Activated CD8-positive, alpha-beta memory T cell treated with anti-CD3 and anti-CD28 coated beads for 4 hours (primary cell): ENCODE data around the gene ASAH2B.
"Not testable (repeated sequence)": the region's sequence is repeated elsewhere in the genome, so short reads cannot be mapped to it uniquely, and the experiment has no call there.

Experiments used
- DNase-seq, 2 donors: peaks; one replicate each; pipeline ENCODE4 v3.0.0-alpha.2; 2020; ENCODE audit warnings: low read depth in 2 of 2

ASAH2B gene

DNA sequence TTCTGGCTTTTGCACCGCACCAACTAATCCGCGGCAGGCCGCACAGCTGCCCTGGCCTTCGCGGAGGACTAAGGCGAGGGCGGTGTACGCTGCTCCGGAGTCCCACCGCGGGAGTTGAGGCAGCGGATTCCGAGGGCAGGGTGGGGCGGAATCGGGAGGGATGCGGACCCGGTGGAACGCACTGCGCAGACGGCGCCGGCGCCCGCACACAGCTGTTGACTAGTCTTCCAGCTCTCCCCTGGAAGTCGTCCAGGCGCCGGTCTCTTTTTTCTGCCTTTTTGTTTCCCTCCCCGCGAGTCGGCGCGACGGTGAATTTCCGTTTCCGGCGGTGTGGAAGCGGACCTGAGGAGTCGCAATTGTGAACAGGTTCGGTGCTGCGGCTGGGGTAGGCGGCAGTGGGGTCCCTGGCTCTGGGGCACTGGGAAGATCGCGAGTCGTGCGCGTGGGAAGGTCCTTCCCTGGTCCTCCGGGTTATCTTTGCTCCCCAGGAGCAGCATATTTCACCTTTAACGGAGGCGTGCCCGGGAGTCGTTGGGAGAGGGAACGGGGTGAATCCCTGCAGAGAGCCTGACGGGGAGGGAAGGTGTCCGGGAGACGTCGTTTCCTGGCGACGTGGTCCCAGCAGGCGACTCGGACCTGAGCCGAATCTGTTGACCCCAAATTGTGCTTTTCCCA lies at the start of gene ASAH2B:
Gene ASAH2B (plus strand): TSS at position 319 of the 675 bp plus-strand sequence. CDS start 5,195 bp downstream, outside the sequence.
- peak; percentile 27 to 47 for DNase-seq

DNA sequence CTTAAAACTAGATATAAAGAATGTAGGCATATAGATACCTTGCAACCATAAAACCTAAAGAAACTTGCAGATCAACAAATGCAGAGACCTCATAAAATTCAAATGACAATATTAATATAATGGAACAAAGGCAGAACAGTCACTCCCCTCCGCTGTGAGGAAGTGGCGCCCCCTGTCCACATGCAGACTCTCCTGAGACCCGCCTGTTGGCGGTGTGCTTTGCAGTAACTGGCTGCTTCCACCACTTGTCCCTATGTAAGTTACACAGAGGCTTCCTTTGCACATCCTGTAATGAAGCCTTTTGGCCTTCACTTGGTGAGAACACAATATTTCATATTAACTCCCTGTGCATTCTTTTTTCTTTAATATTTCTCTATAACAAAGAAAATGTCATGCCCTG lies 41.9 kb upstream of the ASAH2B start:
- not testable (repeated sequence) for DNase-seq

DNA sequence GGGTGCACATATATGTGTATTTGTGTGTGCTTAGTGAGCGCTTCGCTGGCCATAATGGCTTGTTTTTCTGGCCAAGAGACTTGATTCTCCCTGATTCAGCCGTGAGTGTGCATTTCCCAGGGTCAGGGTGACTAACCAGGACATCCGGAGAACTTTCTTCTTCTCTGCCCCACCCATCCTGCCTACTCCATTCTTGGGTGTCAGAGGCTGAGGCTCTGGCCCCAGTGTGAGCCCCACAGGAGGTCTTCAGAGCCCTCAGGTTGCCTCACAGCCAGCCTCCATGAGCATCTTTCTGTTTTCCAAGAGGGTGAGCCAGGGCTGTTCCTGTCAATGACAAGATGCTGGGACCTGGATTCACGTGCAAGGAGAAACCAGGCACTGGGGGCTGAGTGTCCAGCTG lies 37.8 kb upstream of the ASAH2B start:
- DNase-seq, result not testable (repeated sequence)

DNA sequence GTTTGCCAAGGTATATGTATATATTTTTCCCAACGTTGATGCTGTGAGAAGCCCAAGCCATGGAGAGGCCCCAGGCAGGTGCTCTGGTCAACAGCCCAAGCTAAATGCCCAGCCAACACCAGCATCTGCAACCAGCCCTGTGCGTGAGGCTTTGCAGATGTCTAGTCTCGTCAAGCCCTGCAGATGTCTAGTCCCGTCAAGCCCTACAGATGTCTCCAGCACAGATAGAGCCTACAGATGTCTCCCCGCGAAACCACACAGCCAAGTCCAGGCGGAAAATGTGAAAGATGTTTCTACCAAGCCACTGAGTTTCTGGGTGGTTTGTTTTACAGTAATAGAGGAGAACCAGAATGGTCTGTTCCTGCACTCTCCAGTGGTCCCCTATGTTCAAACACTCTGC lies 36.7 kb upstream of the ASAH2B start:
- not testable (repeated sequence) for DNase-seq

DNA sequence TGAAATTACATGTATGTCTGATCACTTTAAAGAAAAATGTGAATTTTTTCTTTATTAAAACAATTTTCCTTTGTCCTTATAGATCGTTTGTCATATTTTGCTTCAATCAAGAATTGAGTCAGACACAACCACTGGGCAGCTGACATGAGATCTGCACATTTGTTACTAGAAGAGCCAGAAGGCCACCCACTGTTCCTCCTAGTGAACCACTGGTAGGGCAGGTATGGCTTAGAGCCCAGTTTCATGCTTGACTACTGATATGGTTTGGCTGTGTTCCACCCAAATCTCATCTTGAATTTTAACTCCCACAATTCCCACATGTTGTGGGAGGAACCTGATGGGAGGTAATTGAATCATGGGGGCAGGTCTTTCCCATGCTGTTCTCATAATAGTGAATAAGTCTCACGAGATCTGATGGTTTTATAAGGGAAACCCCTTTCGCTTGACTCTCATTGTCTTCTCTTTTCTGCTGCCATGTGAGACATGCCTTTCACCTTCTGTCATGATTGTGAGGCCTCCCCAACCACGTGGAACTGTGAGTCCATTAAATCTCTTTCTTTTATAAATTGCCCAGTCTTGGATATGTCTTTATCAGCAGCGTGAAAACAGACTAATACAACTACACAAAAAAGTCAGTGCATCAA lies 35.2 kb upstream of the ASAH2B start:
- not testable (repeated sequence) for DNase-seq

DNA sequence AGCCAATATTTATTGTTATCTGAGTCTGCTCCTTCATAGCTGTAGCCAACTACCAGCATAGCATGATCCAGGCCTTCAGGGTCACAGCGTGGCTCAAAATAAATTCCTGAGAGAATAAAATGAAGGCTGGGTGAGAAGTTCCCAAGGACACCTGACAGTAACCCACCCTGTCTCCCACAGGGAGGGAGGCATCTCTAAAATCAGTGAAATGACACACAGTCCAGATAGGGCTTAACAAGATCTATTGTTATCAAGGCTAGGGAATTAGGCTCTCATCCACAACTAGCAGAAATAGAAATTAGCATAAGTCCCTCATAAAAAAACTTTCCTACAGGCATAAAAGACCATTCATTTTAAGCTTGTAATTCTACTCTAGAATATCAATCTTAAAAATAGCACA lies 33.7 kb upstream of the ASAH2B start:
- DNase-seq, result not testable (repeated sequence)

DNA sequence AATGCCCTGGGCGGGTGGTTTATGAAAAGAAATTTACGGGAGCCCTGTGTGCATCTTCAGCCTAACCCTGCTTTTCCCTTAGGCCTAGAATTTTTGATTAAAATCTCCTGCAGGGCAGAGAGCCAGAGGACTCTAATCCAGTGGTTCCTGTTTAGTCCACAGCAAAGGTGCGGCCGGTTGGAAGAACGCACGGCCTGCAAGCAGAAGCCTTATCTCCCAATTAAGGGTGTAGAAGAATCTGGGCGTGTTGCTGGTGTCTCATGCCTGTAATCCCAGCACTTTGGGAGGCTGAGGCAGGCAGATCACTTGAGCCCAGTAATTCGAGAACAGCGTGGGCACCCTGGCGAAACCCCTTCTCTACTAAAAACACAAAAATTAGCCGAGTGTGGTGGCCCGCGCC lies 29.5 kb upstream of the ASAH2B start:
- not testable (repeated sequence) for DNase-seq

DNA sequence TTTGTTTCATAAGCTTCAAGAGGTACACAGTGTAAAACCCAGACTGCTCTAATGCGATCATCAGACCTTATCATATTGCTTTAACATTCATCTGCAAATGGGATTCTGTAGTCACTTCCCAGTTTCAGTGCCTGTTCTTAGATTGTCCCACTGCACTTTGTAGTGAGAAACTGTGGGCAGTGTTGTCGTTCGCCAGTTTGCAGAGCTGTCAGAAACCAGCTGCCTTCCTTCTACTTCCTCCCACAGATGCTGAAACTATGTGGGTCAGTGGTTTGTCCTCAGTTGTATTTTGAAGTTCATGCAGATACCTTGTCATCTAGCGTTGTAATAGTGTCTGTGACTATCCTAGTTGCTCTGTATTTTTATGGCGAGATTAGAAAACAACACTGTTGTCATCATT lies 15.9 kb upstream of the ASAH2B start:
- DNase-seq, result not testable (repeated sequence)

DNA sequence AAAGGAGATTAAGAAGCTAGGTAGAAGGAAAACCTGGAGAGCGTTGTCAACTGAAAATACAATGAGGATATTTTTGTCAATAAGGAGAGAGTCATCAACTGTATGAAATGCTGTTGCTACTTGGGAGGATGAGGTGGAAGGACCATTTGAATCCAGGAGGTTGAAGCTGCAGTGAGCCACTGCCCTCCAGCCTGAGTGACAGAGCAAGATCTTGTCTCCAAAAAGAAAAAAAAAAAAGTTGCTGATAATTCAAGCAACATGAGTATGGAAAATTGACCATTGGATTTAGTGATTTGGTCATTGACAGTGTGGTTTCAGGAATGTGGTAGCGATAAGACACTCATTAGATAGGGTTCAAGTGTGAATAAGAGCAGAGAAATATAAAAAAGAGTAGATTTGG lies 11.6 kb upstream of the ASAH2B start:
- not testable (repeated sequence) for DNase-seq

DNA sequence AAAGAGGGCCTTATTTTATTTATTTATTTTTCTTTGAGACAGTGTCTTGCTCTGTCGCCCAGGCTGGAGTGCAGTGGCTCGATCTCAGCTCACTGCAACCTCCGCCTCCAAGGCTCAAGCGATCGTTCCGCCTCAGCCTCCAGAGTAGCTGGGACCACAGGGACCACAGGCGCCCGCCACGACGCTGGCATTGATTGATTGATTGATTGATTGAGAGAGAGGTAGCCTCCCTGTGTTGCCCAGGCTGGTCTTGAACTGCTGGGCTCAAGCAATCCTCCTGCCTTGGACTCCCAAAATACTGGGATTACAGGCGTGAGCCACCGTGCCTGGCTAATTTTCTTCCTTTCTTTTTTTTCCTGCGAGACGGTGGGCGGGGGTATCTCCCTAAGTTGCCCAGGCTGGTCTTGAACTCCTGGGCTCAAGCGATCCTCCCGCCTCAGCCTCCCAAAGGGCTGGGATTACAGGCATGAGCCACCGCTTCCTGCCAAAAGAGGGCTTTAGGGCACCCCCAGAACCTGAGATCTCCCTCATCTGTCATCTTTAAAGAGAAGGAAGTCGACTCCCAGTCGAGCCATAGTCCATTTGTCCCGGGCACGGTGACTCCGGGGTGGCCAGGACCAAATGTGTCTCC lies 634 bp upstream of the ASAH2B start:
- not testable (repeated sequence) for DNase-seq

DNA sequence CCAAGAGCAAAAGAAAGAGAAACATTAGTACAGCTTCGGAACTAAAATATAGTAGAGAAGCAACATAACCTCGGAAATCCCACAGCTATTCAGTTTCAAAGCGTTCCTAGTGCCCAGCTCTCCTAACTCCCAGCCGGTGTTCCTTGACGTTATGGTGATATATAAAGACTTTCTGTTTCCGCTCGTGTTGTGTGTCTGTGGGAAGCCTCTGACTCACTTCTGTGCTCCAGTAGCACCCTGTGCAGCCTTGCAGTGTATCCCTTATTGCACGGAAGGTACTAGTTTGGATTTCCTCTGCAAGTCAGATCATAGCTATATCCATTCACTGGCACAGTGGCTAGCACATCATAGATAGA lies 535 bp downstream of the ASAH2B start:
- DNase-seq, result no peak

DNA sequence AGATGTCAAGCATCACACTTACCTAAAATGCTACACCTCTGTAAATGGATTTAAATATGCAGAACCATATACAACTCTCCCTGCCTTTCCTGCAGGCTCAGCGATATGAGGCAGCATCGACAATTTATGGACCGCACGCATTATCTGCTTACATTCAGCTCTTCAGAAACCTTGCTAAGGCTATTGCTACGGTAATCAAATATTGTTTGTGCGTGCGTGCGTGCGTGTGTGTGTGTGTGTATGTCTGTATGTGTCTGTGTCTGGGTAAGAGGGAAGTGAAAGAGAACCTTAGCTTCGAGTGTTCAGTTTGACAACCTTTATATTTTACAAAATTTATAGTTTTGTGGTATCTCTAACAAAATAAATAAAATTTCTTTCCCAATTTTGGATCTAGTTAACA lies 3.1 kb downstream of the ASAH2B start:
- not testable (repeated sequence) for DNase-seq

DNA sequence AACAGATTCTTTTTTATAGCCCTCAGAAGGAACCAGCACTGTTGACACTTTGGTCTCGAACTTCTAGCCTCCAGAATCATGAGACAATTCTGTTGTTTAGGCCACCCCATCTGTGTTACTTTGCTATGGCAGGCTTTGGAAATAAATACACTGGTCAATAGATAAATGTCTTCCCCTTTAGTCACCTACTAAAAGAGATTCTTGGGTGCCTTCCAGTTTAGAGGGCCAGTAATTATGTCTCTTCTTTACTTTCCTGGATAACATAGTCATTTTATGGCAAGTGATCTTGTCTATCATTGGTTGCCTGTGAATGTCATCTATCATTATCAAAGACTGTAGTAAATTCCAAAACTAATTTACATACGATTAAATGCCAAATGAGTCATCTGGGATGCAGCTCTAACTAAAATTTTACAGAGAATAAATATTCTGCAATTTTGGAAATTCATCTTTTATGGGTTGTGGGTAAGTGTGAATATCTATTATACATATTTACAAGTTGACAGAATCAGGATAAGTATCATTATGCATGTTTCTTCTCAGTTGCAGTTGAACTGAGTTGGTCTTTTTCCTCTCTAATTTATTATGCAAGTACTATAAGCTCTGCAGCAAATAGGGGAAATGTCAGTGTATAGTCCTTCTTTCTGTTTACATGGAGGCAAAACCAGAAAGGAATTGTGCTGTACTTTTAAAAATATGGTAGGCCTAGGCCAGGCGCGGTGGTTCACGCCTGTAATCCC lies 27.2 kb downstream of the ASAH2B start:
- DNase-seq, result not testable (repeated sequence)

DNA sequence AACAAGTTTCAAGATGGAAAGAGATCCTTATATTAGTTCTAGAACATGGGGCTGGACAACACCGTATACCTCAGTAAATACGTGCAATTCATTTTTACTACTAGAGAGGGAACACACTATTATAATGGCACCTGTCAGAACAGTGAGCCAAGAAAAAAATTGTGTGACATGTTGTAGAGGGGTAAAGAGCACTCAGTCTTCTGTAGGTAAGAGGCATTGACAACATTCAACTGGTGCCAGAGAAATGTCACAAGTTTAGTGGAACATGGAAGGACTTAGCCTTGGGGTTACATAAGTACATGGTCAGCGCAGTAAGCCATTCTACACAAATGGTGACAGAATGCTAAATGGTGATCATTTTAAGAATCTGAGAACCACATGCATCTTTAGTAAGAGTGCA lies 32.3 kb downstream of the ASAH2B start:
- DNase-seq, result not testable (repeated sequence)

DNA sequence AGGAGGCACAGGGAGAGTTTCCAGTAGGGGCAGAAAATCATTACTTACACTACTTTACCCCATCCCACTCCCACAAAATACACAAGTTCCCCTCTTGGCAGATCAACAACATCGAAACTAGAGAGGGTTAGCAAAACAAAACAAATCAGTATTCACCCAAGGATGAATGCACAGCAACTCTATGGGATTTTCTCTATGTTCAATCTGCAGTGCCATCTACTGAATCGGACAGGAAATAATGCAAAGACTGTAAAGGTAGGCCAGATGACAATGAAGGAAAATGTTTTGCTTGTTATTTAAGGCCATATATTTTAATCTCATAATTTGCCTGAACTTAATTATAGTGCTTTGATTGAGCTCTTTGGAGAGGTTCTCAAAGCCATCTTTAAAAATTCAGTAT lies 35.1 kb downstream of the ASAH2B start:
- not testable (repeated sequence) for DNase-seq

DNA sequence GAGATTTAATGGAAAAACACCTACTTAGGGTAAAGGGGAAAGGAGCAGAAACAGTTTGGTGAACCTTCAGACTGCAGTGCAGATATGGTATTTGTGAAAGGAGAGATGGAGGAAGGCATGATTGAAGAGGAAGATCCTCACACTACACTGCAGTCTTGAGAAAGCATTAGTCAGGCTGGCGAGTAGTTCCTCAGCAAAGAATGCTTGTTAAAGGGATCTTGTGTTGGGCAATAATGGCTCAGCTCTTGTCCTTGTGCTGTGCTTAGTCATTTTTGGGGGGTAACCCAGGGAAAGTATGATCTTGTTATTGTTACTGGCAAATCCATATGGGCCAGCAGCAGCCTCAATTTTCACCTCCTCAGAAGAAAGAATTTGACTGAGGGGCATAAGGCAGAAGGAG lies 40.3 kb downstream of the ASAH2B start:
- DNase-seq, result not testable (repeated sequence)

DNA sequence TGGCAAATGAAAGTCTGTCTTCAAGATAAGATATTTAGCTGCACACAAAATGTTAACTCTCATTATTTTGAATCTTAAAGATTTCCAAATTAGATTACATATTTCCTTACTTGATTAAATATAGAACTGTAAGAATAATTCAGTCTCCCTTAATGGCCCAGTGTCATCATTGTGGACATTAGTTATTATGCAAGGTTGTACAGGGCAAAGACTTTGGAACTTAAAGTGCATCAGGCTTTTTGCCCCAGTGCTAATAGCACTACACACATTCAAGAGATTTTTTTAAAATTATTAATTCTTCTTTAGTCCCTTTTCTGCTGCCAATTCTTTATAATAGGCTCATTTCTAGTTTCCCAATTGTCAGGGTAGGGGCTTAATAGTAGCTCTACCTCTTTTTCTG lies 42.3 kb downstream of the ASAH2B start:
- not testable (repeated sequence) for DNase-seq

DNA sequence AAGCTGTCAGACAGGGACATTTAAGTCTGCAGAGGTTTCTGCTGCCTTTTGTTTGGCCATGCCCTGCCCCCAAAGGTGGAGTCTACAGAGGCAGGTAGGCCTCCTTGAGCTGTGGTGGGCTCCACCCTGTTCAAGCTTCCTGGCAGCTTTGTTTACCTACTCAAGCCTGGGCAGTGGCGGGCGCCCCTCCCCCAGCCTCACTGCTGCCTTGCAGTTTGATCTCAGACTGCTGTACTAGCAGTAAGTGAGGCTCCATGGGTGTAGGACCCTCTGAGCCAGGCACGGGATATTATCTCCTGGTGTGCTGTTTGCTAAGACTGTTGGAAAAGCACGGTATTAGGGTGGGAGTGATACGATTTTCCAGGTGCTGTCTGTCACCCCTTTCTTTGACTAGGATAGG lies 48.2 kb downstream of the ASAH2B start:
- not testable (repeated sequence) for DNase-seq

DNA sequence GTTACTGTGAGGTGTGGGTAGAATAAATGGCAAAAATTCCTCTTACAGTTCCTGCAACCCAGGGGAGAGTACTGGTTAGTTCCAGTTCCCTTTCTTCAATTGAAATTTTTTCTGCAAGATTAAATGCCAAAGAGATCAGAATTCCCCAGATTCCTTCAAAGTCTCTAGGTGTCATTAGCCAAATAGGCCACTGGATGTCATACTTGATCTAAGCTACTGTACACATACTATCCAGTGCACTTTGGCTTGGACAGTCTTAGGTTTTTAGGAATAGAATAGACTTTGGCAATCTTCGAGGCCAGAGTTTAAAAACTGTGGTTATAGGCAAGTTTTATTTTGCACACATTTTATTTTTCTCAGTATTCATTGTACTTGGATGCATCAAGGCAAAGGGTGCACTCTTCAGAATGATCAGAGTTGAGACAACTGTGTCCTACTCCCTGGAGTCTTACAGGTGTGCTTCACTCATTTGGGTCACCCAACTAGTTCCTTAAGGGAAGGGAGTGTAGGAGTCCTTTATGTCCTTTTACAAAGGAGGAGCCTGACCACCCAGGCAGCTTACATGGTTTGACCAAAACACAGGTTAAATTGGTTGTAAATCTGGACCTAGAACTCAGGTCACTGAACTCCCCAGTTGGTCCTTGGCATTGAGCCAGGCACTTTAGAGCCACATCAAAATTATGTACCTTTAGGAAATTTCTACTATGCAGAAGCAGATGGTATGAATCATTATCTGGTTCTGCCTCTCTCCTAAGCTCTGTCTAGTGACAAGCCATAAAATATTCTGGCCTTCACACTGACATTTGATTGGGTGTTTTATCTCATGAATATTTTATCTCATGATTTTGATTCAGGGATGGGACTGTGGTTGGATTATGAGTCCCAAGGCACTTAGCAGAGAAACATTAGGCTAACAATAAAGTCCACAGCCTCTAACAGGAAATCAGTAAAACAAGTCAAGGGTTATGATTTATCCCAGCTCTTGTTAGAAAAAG lies 49.5 kb downstream of the ASAH2B start:
- no peak for DNase-seq

DNA sequence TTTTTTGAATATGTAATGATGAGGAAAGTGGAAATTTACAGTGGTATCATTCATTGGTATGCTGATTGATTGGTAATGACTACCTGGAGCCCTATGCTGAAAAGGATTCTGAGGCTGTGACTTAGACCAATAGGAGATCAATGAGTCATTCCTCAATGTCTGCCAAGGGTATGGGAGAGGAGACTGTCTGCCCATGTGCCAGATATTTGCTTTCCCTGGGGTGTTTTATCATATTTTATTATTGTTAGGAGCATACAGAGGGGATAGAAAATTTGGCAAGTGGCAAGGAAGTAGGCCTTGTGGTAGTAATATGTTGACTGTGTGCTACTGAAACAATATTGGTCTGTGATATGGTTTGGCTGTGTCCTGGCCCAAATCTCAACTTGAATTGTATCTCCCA lies 54.8 kb downstream of the ASAH2B start:
- no peak for DNase-seq

DNA sequence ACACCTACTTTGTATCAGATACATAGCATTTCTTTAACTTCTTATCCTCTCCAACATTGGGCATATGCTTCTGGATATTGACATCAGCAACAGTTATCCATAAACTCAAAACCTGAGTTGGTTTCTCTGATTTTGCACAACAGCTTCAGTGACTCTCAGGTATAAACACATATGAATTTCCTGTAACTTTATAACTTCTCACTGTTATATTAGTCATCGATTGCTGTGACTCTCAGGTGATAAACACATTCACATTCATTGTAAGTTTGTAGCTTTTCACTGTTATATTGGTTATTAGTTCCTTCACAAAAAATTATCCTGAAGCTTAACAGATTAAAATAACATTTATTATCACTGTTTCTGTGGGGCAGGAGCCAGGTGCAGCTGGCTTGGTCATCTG lies 57.0 kb downstream of the ASAH2B start:
- DNase-seq, result no peak
